GM13976 (cell line): Measurements from ENCODE around the gene MINDY4.

ENCODE experiments used
- DNase-seq: peaks from one replicate; pipeline ENCODE4 v3.0.0; 2012; ENCODE audit warnings: low spot score
- CTCF ChIP-seq: IDR thresholded peaks from 2 replicates; pipeline ENCODE4 v1.5.1; 2012; ENCODE audit warnings: borderline replicate concordance, mild to moderate bottlenecking; ENCODE audit not compliant: insufficient read depth; ENCODE audit errors: extremely low read depth, missing control alignments, control extremely low read depth
- in situ Hi-C: fragments of 300-500 bp; cut with MboI; formaldehyde crosslinking; loops from one replicate; pipeline ENCODE4 v1.12.0; 2022; ENCODE audit warnings: low sequenced_read_pairs, mixed read lengths, inconsistent platforms; ENCODE audit not compliant: unreplicated experiment

Gene MINDY4

GRCh38 chr7:30867483-30867882 lies 96.3 kb downstream of the MINDY4 start:
- no peak for TF ChIP-seq CTCF
- no peak for DNase-seq

GRCh38 chr7:30869794-30870611 lies 98.8 kb downstream of the MINDY4 start:
- in situ Hi-C loops: no loop called here
- no peak for DNase-seq
- TF ChIP-seq CTCF: no peak

More at GRCh38 chr7:30867483-30867882, 96.3 kb downstream of the MINDY4 start:
- in situ Hi-C loops: no loop called here

DNA sequence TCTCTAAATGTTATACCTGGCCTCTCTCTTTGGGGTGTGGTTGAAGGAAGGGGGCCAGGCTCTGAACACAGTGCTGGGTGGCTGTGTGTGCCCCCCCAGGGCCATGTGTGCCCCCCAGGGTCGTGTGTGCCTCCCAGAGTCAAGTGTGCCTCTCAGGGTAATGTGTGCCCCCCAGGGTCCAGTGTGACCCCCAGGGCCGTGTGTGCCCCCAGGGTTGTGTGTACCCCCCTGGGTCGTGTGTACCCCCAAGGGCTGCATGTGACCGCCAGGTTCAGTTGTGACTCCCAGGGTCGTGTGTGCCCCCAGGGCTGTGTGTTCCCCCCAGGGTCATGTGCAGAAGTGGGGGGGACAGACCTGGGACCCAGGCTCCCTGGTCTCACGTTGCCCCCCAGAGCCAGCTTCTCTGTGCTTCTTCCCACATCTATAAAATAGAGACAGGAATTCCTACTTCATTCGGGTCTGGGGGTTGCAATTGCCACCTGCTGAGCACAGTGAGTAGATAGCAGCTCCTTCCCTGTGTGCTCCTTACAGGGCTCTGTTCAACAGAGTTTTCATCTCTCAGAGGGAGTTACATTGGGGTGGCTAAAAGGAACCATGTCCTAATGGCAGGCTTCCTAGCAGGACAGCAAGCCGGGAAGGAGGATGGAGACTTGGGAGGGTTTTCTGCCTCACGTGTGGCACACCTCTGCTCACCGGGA lies 99.8 kb downstream of the MINDY4 start:
- no peak for DNase-seq
- TF ChIP-seq CTCF: no peak
- in situ Hi-C loops: no loop called here

- in situ Hi-C loops: no loop called here
- DNase-seq: no peak
- no peak for TF ChIP-seq CTCF
These were observed 100.4 kb downstream of the MINDY4 start for GRCh38 chr7:30871655-30872054.

GRCh38 chr7:30873207-30873606 lies 102.0 kb downstream of the MINDY4 start:
- in situ Hi-C loops: no loop called here
- DNase-seq: no peak
- TF ChIP-seq CTCF: no peak

DNA sequence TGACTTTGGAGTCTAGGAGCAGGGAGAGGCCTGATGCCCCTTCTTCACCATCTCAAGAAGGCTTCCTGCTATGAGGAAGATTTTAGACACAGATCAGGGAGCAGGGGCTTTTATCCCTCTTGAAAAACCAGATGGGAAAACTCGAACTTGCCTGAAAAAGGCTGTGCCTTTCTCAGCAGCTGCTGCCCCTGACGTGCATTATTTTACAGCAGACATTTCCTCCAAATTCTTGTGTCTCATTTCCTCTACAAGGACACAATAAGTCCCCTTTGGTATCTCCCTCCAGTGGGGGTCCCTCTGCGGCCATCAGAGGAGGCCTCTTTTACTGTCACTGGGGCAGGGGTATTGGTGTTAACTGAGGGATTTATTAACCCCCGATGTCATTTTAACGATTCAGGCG lies 102.4 kb downstream of the MINDY4 start:
- TF ChIP-seq CTCF: no peak
- no peak for DNase-seq
- in situ Hi-C loops: no loop called here
